Measurements from ENCODE around the gene DNAJC11.
A peak's percentile ranks its signal among the peaks of the same experiment; 100 is the strongest.
"Not testable (repeated sequence)": the region's sequence is repeated elsewhere in the genome, so short reads cannot be mapped to it uniquely, and the experiment has no call there.

Gene DNAJC11

DNA sequence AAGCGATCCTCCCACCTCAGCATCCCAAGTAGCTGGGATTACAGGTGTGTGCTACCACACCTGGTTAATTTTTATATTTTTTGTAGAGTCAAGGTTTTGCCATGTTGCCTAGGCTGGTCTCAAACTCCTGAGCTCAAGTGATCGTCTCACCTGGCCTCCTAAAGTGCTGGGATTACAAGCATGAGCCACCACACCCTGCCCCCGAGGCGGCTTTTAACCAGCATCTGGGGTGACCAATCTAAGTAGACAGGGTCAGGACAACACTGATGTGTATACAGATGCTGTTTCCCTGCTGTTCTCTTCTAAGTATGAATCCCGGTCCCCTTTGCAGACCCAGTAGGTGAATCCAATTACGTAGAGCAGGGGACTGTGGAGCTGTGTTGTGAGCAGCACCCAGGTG, 53.1 kb downstream of the DNAJC11 start:
- no peak for DNase-seq

DNA sequence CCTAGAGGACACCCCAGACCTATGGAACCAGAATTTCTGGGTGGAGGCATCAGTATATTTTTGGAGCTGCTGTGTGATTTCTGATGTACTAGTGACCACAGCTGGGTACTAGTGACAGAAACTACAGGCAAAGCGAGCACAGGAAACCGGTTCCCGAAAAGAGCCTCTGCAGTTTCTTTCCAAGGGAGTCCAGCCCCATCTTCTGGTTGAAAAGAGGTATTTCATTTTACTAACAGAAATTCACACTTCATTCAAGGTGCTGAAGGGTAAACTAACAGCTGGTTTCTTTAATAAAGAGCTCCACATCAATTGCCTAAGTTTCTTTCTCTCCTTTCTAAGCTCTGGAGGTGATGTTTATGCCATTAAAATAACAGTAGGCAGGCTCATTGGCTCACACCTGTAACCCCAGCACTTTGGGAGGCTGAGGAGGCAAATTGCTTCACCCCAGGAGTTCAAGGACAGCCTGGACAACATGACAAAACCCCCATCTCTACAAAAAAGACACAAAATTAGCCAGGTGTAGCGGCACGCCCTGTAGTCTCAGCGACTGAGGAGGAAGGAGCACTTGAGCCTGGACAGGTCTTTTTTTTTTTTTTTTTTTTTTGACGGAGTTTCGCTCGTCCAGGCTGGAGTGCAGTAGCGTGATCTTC, 55.0 kb downstream of the DNAJC11 start:
- no peak for DNase-seq

DNA sequence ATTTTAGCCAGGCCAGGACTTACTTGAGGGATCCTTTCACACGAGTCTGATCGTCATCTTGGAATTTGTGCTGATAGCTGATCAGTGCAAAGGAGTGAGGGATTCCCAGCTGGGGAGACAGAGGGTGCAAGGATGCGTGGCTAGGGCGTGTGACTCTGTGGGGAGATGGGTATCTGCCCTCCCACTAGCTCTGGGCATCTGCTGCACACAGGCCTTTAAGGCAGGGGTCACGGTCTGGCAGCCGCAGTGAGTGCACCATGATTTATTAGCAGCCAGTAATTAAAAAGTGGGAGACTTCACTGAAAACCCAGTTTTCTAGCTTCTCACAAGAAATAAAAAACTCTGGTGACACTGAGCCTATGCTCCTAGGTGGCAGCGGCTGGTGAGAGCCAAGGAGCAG, 56.6 kb downstream of the DNAJC11 start:
- DNase-seq: no peak

DNA sequence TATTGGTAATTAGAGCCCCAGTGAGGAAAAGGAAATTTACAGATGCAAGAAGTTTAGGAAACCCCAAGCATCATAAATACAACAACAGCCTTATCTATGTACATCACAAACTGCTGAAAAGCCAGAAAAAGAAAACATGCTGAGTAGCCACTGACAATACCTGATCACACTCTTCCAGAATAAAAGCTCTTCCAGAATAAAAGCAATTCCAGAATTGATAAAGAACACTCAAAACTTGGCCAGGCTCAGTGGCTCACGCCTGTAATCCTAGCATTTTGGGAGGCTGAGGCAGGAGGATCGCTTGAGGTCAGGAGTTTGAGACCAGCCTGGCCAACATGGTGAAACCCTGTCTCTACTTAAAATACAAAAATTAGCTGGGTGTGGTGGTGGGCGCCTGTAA, 60.7 kb downstream of the DNAJC11 start:
- DNase-seq: not testable (repeated sequence)

DNA sequence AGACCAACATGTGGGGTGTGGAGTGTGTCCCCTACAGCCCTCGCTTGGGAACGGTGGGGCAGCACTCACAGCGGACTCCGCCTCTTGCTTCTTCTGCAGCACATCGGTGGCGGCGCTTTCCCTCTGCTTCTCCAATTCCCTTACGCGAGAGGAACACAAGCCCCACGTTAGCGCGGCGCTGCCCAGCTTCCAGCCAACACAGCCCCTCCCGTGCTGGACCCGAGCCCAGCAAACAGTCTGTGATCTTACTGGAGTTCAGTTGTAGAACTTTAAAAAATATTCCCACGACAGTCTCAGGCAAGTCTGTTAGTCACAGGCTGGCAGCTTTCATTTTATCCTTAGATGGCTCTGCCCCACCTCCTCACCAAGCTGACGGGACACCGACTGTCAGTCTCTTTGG, 63.4 kb downstream of the DNAJC11 start:
- no peak for DNase-seq

DNA sequence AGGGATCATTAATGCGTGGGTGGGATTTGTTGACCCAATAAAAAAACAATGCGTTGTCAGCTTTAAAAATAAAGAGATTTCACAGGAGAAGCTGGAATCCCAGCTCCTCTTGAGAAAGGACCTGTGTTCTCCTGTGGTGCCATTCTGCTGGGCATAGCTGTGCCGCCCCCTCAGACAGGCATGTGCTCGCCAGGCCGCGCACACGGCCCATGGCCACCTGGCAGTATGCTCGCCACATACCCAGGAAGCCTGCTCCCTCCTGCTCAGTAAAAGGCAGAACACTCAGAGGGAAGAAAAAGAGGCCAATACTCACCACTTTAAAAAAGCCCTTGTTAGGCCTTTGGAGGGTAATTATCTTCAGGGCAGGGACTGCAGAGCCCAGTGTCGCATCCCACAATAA, 63.8 kb downstream of the DNAJC11 start:
- no peak for DNase-seq

DNA sequence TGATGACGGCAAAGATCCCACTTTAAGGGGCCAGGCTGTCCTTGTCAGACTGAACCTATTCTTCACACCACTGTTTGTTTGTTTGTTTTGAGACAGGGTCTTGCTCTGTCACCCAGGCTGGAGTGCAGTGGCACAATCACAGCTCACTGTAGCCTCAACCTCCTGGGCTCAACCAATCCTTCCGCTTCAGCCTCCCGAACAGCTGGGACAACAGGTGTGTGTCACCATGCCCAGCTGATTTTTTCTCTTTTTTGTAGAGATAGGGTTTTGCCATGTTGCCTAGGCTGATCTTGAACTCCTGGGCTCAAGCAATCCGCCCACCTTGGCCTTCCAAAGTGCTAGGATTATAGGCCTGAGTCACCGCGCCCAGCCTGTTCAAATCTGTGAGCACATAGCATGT, 64.8 kb downstream of the DNAJC11 start:
- DNase-seq: not testable (repeated sequence)

DNA sequence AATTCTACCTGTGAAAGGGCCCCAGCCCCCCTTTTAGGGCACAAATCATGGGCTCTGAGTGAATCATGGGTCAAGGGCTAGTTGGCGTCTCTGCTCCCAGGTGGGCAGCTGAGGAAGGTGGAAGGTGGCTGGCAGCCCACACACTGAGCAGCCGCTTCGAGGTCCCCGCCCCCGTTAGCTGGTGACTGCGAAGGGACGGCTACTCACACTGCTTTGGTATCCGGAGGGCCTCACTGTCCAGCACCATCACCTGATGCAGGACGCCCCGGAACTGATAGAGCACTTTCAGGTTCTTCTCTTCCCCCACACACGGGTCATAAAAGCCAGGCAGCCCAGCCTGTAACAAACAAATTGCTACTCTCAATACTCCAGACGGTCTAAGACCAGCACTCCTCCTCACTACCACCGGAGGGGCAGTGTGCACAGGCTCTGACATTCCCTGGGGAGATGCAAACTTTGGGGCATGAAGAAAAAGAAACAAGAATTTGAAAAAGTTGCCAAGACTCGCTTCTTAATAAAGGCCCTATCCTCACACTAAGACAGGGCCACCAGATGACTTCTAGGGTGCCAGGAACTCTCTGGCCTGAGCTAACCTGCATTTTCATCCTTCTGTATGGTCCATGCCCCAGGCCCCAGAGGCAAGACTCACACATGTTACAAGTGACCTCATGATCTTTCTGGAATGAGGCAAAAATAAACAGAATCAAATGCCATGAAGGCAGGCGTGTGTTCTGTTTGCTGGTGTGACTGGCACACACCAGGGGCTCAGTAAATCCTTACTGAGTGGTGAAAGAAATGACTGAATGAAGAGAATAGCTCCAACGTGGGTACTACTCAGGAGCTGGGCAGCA, 65.5 kb downstream of the DNAJC11 start:
- DNase-seq: no peak

DNA sequence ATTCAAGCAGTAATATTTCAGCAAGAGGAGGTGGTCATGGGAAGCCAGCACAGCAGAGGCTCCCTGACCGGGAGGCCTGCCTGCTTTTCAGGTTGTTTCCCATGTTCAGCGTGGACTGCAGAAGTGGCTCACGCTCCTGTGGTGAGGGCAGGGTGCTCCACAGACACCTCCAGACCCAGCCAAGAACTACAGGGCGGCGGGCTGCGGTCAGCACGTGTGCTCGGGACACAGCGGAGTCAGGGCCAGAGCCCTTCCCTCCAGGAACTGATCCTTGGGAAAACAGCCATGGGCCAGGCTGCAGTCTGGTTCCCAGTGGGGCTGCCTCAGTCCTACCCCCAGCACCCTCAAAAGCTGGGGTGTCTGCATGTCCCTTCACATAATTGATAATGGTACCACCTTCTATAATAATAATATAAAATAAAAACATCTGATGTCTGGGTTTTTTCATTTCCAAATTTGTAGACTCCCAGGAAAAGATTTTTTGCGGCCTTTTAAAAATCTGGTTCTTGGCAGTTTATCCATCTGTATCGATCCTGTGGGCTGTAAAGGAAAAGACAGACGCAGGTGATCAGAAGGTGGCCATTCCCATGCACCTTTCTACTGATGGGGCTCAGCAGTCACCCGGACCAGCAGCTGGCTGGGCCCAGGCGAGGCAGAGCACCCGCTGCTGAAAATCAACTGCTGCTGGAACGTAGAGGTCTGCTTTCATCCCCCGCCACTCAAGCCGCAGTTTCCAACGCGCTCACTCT, 66.3 kb downstream of the DNAJC11 start:
- DNase-seq: no peak

DNA sequence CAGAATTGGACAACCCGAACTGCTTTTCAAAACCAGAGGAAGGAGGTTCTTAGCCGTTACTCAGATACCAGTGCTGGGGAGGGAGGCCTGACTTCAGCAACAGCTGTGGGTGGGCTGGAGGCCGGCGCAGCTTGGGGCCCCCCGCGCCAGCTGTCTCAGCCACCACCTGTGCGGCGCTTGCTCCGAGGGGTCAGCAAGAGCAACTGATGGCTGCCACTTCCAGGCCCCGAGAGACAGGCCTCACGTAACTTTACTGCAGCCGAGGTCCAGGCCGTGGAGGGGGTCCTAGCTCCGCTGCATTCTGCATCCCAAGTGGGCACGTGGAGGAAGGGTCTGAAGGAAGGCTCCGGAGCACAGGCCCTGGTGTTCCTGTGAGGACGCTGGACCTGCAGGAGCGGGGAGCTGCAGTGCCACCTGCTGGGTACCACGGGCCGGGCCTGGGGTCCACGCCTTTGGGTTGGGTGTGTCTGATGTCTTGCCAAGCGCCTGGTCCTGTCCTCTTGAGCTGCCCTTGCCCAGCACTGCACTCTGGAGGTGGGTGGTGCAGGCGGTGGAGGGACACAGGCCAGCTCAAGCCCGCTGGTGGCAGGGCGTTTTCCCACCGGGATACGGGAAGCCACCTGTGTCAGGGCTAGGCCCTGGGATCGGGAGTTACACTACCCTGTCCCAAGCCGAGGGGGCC, 67.1 kb downstream of the DNAJC11 start:
- DNase-seq: peak; percentile 40

DNA sequence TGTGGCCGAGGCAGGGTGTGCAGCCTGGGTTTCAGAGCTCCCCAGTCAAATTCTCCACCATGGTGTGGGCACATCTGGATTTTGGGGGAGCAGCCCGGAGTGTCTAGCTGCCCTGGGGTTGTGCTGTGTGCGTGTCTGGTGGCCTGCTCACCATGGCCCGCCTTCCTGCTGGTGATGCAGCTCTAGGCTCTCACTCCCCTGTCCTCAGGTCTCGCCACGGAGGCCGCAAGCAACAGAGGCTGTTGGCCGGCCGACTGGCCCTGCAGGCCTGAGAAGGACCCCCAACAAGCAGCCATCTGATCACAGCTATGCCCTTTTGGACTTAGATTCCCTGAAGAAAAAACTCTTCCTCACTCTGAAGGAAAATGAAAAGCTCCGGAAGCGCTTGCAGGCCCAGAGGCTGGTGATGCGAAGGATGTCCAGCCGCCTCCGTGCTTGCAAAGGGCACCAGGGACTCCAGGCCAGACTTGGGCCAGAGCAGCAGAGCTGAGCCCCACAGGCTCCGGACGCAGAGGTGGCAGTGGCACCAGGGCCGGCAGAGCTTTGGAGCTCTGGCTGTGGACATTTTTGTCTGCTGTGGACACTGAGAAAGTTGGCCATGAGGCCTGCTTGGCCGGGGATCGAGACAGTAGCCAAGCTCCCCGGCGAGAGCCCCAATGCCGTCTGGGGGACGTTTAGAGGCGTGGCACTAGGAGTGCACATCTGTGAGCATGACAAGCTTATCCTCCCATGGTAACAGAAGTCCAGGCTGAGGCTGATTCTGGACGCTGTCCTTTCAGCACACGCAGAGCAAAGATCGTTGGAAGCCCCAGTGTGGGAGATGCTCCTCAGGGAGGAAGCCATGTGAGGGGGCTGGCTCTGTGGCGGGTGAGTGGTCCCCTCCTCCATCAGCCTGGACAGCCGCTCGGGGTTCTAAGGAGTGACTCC, 68.8 kb downstream of the DNAJC11 start:
- no peak for DNase-seq

DNA sequence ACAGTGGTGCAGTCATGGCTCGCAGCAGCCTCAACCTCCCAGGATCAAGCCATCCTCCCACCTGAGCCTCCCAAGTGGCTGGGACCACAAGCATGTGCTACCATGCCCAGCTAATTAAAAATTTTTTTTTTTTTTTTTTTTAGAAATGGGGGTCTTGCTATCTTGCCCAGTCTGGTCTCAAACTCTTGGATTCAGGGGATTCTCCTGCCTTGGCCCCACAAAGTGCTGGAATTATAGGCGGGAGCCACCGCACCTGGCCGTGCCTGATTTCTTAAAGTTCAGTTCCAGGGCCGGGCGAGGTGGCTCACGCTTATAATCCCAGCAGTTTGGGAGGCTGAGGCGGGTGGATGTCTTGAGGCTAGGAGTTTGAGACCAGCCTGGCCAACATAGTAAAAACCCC, 70.6 kb downstream of the DNAJC11 start:
- DNase-seq: no peak

DNA sequence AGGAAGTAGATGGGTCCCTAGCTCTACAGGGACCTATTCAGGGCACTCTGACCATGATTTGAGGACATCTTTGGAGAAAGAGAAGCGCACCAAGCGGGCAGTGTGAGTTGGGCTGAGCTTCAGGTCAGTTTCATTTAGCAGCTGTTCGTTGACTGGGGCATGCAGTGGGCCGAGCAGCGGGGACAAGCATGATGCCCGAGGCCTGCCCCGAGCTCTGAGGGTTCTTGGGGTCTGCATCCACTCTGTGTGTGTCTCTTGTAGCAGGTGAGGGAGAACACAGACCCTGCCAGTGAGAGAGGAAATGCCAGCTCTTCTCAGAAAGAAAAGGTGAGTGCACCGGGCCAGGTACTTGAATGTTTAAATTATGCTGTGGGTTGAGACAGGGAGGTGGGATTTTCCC, 71.6 kb downstream of the DNAJC11 start:
- DNase-seq: no peak

DNA sequence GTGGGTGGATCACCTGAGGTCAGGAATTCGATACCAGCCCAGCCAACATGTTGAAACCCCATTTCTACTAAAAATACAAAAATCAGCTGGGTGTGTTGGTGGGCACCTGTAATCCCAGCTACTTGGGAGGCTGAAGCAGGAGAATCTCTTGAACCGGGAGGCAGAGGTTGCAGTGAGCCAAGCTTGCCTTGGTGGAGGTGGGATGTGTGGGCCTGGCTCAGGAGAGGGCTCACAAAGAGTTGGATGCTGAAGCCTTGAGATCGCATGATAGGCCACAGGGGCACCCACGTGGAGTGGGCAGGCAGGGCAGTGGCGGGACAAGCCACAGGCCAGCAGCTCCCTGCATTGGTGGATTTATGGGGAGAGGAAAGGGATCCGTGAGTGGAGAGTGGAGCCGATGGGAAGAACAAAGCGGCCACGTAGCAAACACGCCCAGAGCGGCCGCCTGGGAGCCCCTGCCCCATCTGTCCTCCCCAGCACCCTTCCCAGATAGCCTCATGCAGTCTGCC, 72.6 kb downstream of the DNAJC11 start:
- DNase-seq: no peak

DNA sequence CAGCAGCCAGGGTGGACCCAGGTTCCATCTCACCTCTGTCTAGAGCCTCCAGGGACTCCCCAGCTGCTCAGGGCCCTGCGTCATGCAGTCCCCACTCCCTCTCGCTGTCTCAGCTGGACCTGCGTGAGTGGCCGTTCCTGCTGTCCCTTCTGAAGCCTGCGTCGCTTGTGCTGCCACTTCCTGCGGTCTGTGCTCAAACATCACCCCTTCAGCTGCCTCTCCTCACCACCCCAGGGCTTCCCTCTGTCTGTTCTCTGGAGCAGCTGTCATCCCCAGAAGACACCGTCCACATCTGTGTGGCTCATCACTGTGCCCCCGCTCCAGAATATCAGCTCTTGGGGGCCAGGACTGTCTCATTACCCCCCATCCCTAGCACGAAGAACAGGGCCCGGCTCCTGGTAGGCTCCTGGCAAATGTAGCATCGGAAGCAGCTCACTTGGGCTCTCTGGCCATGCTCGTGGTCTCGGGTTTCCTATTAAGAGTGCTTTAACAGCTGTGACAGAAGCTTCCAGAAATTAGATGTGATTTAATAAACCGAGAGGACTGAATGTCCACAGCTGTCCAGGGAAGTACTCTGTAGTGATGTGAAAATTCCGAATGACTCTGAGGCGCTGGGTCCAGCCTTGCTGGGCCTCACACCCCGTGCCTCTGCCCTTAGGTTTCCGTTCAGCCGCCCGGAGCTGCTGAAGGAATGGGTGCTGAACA, 73.6 kb downstream of the DNAJC11 start:
- DNase-seq: no peak

DNA sequence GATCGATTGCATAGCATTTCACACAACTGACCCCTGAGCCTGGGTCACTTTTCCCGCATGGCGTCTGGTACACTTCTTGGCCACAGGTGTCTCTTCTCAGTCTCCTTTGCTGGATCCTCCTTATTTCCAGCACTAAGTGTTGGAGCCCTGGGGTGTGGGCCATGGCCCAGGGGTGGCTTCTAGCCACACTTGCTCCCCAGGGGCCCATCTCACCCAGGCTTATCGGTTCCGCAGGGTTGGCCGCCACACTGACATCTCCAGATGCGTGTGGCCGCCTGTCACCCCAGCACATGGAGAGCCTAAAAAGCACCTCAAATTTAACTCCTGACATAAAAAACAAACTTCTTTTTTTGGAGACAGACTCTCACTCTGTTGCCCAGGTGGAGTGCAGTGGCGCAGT, 74.6 kb downstream of the DNAJC11 start:
- DNase-seq: no peak

DNA sequence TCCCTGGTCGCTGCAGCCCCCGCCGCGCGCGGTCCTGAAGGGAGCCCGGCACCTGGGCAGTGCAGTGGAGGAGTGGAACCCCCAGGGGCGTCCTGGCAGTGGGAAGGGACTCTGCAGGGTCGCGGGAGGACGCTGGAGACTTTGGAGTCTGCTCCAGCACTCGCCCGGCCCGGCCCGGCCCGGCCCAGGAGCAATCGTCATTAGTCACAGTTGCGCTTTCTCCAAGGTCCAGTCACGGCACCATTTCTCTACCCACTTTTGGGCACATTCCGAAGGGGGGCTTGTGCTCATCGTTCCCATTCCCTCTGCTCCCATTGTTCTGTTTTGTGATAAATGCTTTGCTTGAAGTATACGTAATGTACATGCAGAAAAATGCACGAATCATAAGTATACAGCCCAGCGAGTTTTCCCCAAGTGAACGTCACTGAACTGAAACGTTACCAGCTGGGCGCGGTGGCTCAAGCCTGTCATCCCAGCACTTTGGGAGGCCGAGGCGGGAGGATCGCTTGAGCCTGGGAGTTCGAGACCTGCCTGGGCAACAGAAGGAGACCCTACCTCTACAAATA, 75.9 kb downstream of the DNAJC11 start:
- no peak for DNase-seq

DNA sequence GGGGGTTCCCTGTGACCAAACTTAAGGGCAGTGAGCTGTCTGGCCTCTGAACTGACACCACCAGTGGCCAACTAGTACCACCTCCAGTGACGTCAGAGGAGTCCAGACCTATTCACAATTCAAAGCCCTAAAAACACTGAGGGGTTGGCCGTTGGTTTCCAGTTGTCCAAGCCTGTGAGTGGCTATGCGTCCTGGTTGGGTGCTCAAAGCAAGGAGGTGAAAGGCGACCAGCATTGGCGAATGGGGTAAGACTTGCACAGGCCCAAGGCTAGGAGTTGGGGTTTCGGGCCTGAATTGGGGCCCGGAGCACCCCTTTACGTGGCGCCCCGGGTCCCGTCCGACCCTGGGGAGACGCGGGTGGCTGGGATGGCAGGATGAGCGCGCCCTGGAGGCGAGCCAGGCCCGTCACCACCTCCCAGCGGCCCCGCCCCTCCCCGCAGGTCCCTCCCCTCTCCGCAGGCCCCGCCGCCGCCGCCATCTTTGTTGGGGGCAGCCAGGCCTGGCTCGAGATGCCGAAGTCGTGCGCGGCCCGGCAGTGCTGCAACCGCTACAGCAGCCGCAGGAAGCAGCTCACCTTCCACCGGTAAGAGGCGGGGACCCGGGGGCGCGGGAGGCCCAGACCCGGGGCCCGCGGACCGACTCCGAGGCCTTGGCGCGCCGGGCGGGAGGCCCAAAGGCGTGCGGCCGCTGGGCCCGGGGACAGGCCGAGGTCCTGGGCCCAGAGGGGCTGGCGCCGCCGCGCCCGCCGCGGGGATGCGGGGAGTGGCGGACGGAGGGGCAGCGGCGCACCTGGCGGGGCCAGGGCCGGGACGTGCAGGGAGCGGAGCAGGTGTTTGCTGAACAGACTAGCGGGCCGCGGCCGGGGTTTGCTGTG, 76.7 kb downstream of the DNAJC11 start, which contains the start of gene THAP3:
TSS of gene THAP3 (plus strand) at position 159 of the 874 bp plus-strand sequence. CDS start at position 510, 351 bp downstream.
- peak; percentile 87 for DNase-seq

DNA sequence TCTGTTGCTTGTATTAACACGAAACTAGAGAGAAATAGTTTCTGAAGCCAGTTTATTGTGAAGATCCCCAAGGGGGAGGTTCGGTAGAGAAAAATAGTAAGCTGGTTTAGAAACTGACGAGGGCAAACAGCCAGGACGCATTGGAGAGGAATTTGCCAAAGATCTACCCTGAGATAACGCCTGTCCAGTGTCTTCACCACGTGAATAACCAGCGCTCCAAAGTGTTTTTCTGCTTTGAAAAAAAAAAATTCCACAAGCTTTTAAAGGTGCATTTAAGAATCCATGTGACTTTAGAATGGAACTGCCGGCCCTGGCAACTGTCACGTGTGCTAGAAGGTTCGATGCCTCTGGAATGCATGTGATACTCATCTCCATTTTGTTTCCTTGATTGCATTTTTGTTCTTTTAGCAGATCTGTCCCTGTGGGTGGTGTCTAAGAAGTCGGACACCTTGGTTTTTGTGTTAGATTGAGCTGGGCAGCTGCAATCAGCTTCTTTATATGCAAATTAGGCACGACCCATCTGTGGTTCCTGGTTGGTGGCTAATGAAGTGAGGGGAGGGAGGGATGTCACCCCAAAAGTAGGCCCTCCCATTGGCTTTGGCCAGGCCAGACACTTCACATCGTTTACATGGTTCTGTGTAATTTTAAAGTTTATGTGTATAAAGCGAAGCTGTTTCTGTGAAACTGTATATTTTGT, 78.2 kb downstream of the DNAJC11 start:
- no peak for DNase-seq
